Activated naive CD4-positive, alpha-beta T cell treated with anti-CD3 and anti-CD28 coated beads for 36 hours (primary cell): ENCODE measurements around the gene DST. TPM values are rescaled to one million over a fixed set of nuclear protein-coding genes. Genes with fewer than 3 reads are reported as not detected.

Experiments used
- CTCF ChIA-PET: fragments of 350-600 bp; sonication (Branson Sonifier 250); formaldehyde crosslinking; loops from one replicate; lab custom pipeline; 2021; ENCODE audit warnings: antibody characterized with exemption; lab: Charles Lee
- DNase-seq: peaks from one replicate; pipeline ENCODE4 v3.0.0-alpha.2; 2020
- H3K27ac Mint-ChIP-seq: one replicate; pipeline ENCODE4 v1.8.0; 2021; ENCODE audit warnings: mild to moderate bottlenecking, mixed read lengths
- H3K27me3 Mint-ChIP-seq: one replicate; pipeline ENCODE4 v1.8.0; 2021; ENCODE audit warnings: low read depth, mixed read lengths
- H3K36me3 Mint-ChIP-seq: one replicate; pipeline ENCODE4 v1.8.0; 2021; ENCODE audit warnings: low read depth, mixed read lengths
- H3K4me1 Mint-ChIP-seq: one replicate; pipeline ENCODE4 v1.8.0; 2021; ENCODE audit warnings: low read depth, mixed read lengths
- H3K4me3 Mint-ChIP-seq: one replicate; pipeline ENCODE4 v1.8.0; 2021; ENCODE audit warnings: mild to moderate bottlenecking, moderate library complexity, mixed read lengths
- H3K9me3 Mint-ChIP-seq: one replicate; pipeline ENCODE4 v1.8.0; 2021; ENCODE audit warnings: mixed read lengths
- intact Hi-C: fragments of 100-400 bp; cut with micrococcal nuclease; formaldehyde crosslinking; loops from one replicate; pipeline ENCODE4 v1.15.1; 2023
- total RNA-seq, 2 experiments: library from RNA; stranded (reverse); gene quantifications; one replicate each; pipeline ENCODE4 v1.2.3, GENCODE V29; 2021

The DST gene
- total RNA-seq, 2 experiments from 2014 or later = 5.2 to 5.8 TPM

DNA sequence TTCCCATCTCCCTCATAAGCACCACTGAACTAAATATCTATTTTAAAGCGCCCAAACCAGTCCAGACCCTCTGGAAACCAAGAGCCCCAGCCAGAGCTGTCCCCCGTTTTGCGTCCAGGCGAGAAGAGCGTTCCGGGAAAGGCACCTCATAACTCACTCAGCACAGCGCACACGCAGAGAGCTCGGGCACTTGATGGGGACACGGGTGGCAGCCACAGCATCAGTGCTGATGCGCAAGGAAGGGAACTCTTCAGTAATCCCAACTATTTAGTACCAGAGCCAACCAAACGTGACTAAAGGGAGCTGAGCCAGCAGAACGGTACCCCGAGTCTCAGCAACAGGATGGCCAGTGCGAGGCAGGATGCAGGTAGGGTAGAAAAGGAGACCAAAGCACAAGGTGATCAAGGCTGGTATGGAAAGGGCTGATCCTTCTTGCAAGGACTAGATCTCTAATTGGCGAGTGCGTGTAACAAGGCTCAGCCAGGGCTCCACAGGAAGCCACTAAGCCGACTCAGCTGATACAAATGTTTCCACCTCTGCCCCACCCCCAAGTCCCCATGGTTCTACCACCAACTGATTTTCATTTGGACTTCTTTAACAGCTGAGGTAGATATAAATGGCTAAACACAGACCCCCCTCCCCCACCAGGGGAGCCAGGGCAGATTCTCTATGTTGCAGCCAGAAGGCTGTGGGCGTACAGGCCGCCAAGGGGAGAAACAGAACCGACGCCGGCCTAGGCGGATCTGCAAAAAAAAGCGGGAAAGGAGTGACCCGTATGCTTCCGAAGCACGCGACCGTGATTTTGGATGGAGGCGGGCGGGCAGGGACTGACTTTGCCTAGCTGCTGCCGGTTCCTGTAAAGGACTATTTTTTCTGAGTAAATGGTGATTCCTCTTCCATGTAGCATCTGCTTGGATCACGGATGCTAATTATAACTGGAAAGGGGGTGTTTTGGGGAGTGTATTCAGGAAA, 211.8 kb downstream of the DST start:
- H3K4me1 Mint-ChIP-seq = no peaks in the 10 kb centered on the region
- CTCF ChIA-PET = no interaction called here

DNA sequence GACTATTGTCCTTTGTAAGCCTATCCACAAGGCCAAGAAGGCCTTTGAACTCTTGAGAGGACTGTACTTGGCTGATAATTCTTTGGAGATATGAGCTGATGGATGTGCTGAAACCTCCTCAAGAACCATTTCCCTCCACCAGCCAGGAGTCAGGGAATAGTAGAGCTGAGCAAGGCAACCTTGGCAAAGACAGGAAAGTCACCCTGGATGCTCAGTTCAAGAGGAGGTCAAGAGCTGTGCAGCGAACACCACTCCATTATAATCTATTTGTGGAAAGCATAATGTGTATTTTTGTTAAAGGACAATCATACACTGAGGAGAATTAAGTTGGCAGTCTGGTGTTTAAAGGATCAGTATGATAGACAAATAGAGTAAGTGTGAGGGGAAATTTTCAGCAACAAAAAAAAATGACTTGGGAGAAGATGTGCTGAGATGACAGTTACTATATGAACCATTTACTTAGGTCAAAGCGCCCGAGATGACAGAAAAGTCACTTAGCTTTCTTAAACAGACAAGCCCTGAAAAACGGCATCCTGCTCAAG, 218.1 kb downstream of the DST start:
- CTCF ChIA-PET = interaction anchor here (0.9 kb wide), 1 partner anchor 45 kb away, joined by 3 read pairs; no protein-coding TSS in a partner anchor
- H3K27ac Mint-ChIP-seq = no peak overlapping the region
- intact Hi-C loops = loop anchor here (1.0 kb wide), 1 partner anchor 18 kb away; no protein-coding TSS in a partner anchor
- H3K27me3 Mint-ChIP-seq = peaks cover 9% of the 10 kb centered on the region
- no peaks in the 10 kb centered on the region for H3K36me3 Mint-ChIP-seq
- peaks cover 2% of the 10 kb centered on the region for H3K9me3 Mint-ChIP-seq
- H3K4me1 Mint-ChIP-seq = no peaks in the 10 kb centered on the region
- DNase-seq = no peak
- H3K4me3 Mint-ChIP-seq = no peak overlapping the region

More for the DNA sequence above, 211.8 kb downstream of the DST start:
- no peak for DNase-seq
- Mint-ChIP-seq H3K36me3 (no peaks in the 10 kb centered on the region), H3K27me3 (peaks cover under 1% of the 10 kb centered on the region), H3K27ac (no peak overlapping the region), H3K4me3 (no peak overlapping the region), H3K9me3 (peaks cover 4% of the 10 kb centered on the region)
- intact Hi-C loops = no loop called here

DNA sequence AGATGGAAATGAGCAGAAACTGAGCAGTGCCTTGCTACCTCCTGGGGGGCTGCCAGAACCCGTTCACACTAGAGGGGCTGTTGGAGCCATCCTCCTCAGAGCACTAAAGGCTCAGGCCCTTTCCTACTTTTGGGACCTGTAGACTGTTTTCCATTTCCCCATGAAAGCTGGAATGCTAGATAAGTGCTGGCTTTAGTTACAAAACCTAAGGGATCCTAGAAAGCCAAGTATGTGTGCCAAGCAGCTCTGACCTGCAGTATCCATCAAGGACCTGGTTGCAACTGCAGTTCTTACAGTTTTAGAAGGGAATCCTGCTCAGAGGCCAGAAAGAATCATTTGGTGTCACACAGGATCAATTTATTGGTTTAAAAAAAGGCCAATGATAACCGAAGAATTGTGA, 218.6 kb downstream of the DST start:
- Mint-ChIP-seq H3K27ac (no peak overlapping the region), H3K4me1 (no peaks in the 10 kb centered on the region), H3K27me3 (peaks cover 9% of the 10 kb centered on the region), H3K9me3 (peaks cover 2% of the 10 kb centered on the region), H3K36me3 (no peaks in the 10 kb centered on the region), H3K4me3 (no peak overlapping the region)
- intact Hi-C loops = loop anchor here (1.0 kb wide), 1 partner anchor 18 kb away; no protein-coding TSS in a partner anchor
- CTCF ChIA-PET = interaction anchor here (0.9 kb wide), 1 partner anchor 45 kb away, joined by 3 read pairs; no protein-coding TSS in a partner anchor
- DNase-seq = no peak

DNA sequence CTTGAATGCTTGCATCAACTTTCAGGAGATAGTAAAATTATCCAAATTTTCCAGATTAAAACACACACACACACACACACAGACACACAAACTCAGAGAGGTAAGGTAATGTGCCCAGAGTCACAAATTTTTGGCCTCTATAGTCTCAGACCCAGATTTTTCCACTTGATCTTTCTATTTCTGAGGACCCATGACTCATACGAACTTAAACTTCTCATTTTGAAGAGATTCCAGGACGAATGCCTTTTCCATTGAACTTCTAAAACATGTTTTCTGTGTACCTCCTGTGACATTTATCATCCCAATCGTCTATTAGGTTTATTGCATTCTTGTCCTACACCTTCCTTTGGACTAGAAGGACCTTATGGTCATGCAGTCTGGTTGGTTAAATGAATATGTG, 222.4 kb downstream of the DST start:
- Mint-ChIP-seq H3K27me3 (peaks cover 9% of the 10 kb centered on the region), H3K4me3 (no peak overlapping the region), H3K27ac (no peak overlapping the region), H3K36me3 (no peaks in the 10 kb centered on the region), H3K4me1 (no peaks in the 10 kb centered on the region), H3K9me3 (peaks cover under 1% of the 10 kb centered on the region)
- intact Hi-C loops = no loop called here
- DNase-seq = no peak
- CTCF ChIA-PET = no interaction called here

DNA sequence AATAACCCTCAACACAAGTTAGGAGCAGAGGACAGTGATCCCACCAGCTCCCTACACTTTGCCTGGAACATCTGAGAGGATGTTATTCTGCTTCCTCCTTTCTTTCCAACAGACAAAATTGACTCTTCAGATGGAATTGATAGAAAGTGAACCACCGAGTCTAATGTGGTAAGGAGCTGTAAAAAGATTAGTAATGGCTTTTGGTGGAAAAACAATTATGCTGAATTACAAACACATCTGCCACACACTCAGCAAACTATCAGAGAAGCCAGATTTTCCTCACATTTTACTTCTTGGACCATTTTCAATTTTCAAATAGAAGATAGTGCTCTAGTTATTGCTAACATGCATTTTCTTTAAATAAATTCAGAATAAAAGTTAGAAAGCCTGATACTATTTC, 223.5 kb downstream of the DST start:
- CTCF ChIA-PET = no interaction called here
- Mint-ChIP-seq H3K4me1 (no peaks in the 10 kb centered on the region), H3K4me3 (no peak overlapping the region), H3K36me3 (no peaks in the 10 kb centered on the region), H3K27me3 (peaks cover 9% of the 10 kb centered on the region), H3K9me3 (no peaks in the 10 kb centered on the region), H3K27ac (no peak overlapping the region)
- intact Hi-C loops = loop anchor here (5.0 kb wide), 1 partner anchor 47 kb away; no protein-coding TSS in a partner anchor
- no peak for DNase-seq

DNA sequence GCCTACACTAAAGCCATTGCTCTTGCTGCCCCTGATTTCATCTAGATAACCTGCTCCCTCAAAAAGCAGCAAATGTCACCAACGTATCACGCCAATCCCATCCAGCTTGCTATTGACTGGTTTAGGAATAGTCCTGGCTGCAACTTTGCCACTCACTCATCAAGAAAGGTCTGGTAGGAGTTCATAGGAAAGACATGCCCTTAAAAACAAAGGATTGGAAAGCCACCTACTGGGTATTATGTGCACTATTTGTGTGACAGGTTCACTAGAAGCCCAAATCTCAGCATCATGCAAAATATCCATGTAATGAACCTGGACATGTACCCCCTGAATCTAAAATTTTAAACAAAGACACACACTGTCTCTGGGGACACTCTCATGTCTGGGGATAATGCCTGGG, 224.9 kb downstream of the DST start:
- intact Hi-C loops = loop anchor here (5.0 kb wide), 1 partner anchor 46 kb away; no protein-coding TSS in a partner anchor
- DNase-seq = no peak
- no peaks in the 10 kb centered on the region for H3K4me1 Mint-ChIP-seq
- no peaks in the 10 kb centered on the region for H3K36me3 Mint-ChIP-seq
- no peak overlapping the region for H3K27ac Mint-ChIP-seq
- peaks cover 9% of the 10 kb centered on the region for H3K27me3 Mint-ChIP-seq
- CTCF ChIA-PET = interaction anchor here (1.0 kb wide), 1 partner anchor 14 kb away, joined by 3 read pairs; no protein-coding TSS in a partner anchor
- no peak overlapping the region for H3K4me3 Mint-ChIP-seq
- H3K9me3 Mint-ChIP-seq = no peaks in the 10 kb centered on the region

DNA sequence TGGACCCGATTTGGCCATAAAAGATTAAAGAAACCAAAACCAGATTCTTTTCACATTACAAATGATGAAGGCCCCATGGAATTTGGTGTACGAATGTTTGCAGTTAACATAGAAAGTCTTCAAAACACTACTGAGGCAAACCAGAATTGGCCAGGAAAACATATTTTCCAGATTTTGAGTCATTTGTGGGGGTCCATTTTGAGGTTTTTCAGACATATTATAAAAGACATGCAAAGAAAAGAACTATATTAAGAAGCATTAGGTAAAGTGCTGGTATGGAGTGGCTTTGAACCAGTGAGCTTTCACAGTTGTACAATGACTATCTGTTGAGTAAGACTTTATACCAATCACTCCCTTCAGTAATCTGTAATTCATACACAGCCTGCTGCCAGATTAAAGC, 226.4 kb downstream of the DST start:
- CTCF ChIA-PET = no interaction called here
- Mint-ChIP-seq H3K27me3 (peaks cover 4% of the 10 kb centered on the region), H3K27ac (no peak overlapping the region), H3K4me1 (no peaks in the 10 kb centered on the region), H3K36me3 (no peaks in the 10 kb centered on the region), H3K4me3 (no peak overlapping the region), H3K9me3 (no peaks in the 10 kb centered on the region)
- DNase-seq = no peak
- intact Hi-C loops = loop anchor here (5.0 kb wide), 1 partner anchor 44 kb away; no protein-coding TSS in a partner anchor

DNA sequence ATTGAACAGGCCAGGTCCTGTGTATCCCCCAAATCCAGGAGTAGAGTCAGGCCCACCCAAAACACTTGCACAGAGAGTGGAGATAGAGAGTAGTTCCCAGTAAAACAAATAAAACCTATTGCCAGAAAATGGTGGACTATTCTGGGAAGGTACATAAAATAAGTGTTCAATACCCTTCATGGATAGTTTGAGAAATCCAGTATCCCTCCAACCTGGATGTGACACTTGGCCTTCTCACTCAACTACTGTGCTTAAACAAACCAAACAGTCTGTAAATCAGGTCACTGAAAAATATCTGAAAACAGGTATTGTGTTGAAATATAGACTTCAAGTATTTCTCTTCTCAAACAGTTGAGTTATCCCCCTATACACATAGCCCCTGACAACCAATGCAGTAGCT, 233.7 kb downstream of the DST start:
- no peaks in the 10 kb centered on the region for H3K9me3 Mint-ChIP-seq

More for the DNA sequence above, 233.7 kb downstream of the DST start:
- H3K4me3 Mint-ChIP-seq = no peak overlapping the region
- peaks cover 6% of the 10 kb centered on the region for H3K4me1 Mint-ChIP-seq
- no peaks in the 10 kb centered on the region for H3K36me3 Mint-ChIP-seq
- no peak for DNase-seq
- intact Hi-C loops = loop anchor here (5.0 kb wide), 1 partner anchor 133 kb away; no protein-coding TSS in a partner anchor
- H3K27me3 Mint-ChIP-seq = peaks cover 4% of the 10 kb centered on the region
- CTCF ChIA-PET = no interaction called here
- H3K27ac Mint-ChIP-seq = no peak overlapping the region
